GM15510 (cell line): Measurements from ENCODE around the gene TWIST2.

Source experiments
- POLR2A ChIP-seq: IDR thresholded peaks from 3 replicates; pipeline ENCODE4 v1.6.1; 2011; ENCODE audit warnings: borderline replicate concordance; ENCODE audit not compliant: insufficient read length; ENCODE audit errors: extremely low read depth

Gene TWIST2

DNA sequence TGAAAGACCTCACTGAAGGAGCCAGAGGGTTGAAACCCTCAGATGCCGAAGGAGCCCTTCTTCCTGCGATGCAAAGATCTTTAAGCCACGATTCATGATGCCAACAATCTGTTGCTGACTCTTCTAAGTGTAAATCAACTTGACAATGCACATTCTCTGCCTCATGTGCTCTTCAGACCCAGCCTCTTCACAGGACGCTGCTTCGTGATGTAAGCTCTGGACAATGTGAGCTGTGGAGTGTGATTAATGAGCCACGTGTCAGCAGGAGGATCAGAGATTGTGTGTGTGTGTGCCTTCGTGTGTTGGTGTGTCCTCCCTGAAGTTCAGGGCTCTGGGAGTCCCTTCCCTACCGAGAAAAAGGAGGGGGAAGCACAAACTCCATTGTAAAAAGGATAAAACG, 26.5 kb upstream of the TWIST2 start:
- TF ChIP-seq POLR2A: no peak

DNA sequence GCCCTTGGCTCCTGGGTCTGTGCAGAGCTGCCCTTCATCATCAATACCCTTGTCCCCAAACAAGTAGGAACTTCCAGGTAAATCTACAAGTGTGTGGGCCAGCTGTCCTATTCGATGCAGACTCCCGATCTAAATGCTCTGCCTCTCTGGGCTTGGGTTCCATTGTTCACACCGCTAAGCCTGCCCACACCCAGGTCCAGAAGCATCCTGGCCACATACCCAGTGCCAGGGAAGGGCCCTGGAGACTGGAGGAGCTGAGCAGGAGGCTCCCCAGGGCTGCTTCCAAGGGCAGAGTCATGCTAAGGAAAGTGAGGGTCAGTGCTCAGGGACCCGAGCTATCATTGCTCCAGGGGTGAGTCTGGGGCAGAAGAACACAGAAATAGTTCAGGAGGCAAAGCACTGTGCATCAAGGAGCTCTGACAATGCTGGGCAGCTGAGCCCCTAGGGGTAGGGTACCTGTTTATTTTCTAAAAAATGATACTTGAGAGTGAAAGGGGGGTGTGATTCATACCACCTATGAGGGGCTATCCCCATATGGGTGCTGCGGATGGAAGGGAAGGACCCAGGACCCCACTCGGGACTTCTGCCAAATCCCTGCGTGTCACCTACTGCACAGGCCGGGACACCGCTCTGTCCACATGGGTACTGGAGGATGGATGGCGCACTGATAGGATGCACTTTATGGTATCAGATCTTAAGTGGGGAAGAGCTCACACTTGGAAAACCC, 25.8 kb upstream of the TWIST2 start:
- no peak for TF ChIP-seq POLR2A

DNA sequence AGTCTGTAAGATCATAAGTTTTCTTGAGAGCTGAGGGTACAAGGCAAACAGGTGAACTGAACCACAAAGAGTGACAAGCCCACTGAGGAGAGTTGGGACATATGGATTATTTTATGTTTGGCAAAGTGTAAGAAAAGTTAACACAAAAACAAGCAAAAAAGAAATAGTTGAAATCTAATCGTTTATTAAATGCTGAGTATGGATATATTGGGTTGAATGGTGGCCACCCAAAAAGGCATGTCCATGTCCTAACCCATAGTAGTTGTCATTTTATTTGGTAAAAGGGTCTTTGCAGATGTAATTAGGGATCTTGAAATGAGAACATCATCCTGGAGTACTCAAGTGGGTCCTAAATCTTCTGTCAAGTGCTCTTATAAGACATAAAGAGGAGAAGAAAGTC, 24.9 kb upstream of the TWIST2 start:
- TF ChIP-seq POLR2A: no peak

DNA sequence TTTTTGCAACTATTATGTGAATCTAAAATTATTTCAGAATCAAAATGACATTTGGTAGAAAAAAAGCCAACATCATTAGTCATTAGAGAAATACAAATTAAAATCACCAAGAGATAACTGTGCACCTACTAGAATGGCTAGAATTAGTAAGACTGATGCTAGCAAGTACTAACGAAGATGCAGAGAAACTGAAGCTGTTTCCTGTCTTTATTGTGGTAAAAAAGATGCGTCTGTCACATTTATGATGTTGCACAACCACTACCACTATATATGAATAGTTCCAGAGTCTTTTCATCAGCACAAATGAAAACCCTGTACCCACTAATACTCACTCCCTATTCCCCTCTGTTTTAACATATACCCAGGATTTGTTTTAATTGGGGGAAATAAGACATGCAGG, 16.7 kb upstream of the TWIST2 start:
- no peak for TF ChIP-seq POLR2A

DNA sequence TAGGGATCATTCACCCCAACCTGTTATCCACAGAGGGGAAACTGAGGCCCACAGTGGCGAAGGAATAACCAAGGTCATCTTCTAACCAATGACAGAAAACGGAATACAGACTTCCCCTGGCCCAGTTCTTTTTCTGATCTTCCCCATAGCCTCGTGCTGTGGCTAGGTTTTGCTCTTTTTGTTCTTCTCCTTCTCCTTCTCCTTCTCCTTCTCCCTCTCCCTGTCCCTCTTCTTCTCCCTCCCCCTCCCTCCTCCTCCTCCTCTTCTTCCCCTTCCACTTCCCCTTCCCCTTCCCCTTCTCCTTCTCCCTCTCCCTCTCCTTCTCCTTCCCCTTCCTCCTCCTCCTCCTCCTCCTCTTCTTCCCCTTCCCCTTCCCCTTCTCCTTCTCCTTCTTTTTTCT, 12.9 kb upstream of the TWIST2 start:
- TF ChIP-seq POLR2A: no peak

DNA sequence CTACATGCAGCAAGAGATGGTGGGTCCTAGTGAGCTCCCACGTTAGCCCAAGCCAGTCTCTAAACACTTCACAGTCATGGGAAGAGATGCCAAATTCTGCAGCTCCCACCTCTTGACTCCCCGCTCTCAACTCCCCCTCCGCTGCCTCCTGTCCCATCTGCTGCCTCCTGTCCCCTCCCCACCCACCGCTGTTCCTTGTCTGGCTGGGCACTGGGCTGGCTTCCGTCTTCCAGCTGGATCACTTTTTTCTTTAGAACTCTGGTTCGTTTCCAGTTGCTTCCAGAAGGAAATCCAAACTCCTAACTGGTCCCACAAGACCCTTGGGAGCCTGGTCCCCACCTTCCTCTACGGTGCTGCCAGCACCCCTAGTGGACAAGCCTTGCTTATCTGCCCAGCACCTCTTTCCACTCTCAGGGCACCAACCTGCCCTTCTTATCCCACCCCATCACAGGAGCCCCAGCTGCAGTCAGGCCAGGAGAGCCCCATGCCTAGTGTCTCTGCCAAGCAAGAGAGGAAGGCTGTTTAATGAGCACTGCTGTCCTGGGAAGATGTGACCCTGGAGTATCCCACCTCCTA, 12.1 kb upstream of the TWIST2 start:
- no peak for TF ChIP-seq POLR2A

DNA sequence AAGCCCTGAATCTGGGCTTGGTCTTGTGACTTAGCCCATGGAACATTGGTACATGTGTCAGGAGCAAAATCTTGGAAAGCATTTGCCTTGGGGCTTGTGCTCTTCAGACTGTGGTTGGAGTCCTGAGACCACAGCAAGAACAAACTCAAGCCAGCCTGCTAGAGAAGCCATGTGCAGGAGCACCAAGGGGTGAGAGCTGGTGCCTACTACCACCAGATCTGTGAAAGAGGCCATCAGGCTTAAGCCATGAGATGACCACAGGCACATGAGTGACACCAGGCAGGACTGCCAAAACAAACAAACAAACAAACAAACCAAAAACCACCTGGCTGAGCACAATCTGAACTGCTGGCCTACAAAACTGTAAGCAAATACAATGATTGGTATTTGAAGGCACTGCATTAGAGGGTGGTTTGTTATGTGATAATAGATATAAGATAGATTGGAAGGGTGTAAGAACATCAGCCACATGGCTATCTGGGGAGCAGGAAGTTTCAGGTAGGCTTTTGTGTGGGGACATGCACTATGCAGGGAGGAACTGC, 9.0 kb upstream of the TWIST2 start:
- no peak for TF ChIP-seq POLR2A

DNA sequence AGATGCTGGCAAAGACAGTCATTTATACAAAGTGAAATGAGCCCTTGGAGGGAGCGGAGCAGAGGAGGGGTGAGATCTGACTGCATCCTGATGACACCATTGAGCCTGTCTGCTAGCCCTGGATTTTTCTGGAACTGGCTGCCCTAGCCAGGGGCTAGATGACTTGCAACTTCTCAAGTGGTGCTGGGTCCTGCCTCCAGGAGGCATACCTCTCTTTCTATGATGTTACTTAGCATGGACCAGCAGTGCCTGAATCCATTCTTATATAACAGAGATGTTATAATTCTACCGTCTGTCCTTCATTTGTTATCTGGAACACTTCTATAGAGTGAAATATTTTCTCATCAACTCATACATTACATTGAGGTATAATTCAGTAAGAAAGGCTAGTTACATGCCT, 8.5 kb upstream of the TWIST2 start:
- TF ChIP-seq POLR2A: no peak

DNA sequence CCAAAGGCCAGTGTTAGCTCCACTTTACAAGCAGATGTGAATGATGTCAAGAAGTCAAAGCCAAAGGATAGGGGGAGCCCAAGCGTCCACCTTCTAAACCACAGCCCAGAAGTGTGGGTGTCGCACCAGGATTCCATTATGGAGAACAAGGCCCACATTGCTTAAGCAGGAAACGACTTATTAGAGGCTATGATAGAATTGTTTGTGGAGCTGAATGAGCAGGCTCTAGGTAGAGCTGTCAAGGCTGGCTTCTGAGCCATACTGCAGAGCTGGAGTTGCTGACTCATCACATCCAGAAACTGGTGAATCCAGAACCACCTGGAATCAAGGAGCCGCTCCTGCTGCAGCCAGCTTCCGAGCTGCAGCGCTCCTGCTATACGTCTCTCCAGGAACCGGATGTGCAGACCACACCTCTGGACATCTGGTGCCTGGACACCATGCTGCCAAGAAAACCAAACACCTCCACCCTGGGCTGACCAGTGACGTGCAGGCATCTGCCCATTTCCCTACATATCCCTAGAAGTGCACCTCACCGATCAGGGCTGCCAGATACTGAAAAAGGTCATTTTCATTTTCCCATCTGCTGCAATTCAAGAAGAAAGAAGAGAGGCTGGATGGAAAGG, 6.2 kb upstream of the TWIST2 start:
- no peak for TF ChIP-seq POLR2A

DNA sequence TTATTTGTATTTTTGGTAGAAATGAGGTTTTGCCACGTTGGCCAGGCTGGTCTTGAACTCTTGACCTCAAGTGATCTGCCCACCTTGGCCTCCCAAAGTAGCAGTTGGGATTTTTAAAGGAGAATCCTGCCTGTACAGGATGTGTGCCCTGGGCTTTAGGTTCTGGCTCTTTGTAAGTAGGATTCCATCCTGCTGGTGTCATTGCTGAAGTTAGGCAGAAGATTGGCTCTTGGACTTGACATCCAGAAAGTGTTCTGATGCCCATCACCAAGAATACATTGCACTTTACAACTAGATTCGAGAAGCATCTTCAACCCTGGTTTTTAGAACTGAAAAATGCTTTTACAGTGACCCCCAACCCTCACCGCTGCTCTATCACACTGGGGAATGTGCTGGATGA, 4.4 kb upstream of the TWIST2 start:
- no peak for TF ChIP-seq POLR2A

DNA sequence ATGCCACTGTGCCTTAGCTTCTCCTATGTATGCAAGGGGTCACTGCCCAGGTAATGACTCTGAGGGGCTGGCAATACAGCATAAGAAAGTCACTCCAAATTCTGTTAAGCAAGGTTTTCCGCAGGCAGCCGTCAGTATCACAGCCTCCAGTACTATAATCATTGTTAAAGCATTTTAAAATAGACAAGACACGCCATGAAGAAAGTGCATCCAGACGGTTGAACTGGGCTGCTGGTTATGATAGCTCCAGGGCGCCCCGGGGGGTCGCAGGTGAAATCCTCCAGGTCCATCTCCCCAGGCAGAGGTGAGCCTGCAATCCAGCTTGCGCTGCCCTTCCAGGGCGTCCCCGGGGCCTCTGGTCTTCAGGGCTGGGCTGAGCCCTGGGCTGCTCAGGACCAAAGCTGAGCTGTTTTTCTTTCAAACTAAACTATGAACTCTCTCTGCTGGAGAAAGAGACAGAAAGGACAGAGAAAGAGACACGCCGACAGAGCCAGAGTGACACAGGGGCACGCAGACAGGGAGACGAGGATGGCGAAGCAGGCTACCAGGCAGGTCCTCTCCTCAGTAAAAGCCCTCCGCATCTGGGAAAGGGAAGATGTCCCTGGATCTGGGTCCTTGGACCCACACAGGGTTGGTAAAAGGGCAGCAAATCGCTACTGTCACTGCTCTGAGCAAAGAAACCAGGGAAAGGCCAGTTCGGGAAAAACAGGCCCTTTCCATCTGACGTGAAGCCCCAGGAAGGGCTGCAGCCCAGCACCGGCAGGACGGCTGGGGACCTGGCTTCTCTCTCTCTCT, 2.1 kb upstream of the TWIST2 start:
- TF ChIP-seq POLR2A: no peak

DNA sequence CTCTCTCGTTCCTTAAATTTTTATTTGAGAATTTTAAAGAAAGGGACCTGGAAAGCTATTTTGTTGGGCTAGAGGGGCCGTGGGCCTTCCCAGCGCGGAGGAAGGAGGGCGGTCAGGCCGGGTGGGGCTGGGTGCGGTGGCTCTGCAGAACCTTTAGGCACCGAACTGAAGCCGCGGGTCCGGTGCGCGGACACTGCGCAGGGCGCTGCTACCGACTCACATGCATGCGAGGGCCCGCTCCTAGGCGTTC, 1.6 kb upstream of the TWIST2 start:
- TF ChIP-seq POLR2A: no peak

DNA sequence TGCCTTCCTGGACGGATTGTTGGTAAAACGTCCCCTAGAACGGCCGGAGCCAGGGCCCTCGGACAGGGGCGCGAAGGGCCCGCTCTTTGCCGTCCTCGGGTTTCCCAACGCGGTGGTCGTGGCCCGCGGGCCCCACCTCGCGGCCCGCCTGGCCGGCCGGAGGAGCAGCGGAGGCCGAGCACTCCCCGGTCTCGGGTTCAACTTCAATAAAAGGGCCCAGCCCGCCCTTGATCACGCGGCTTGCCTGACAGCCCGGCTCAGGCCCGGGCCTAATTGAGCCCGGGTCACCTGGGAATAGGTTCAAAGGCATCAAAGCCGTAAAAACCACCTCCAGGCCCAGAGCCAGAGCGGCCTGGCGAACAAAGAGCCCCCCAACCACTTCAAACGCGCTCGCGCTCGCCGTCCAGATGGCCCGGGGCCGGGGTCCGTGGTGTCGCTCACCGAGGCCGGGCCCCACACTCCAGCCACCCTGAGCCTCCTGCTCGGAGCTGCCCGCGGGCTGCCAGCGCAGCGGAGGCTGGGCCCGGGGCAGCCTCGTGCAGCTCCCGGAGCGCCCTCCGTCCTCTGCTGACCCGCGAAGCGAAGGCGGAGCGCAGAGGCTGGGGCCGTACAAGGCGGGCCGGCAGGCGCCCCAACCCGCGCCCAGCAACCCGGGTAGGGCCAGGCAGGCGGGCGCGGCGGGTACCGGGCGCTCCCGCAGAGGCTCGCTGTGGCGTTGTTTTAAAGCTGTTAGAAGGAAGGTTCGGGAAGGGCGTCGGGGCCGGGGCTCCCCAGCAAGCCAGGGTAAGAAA, 1.1 kb upstream of the TWIST2 start:
- TF ChIP-seq POLR2A: no peak

DNA sequence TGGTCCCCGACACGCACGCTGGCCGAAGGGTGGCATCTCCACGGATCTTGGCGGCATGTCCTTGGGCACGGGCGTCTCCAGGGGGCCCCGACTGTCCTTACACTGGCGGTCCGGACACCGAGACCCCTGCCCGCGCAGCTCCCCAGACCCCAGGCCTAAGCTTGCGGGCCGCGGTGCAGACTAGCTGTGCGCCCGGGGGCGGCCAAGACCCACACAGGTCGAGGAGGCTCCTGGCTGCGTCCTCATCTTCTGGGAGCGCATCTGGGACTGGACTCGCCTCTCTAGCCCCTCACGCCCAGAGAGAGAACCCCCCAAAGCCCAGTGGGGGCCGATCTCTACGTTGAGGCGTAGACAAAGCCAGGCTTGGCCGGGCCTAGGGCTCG, 475 bp upstream of the TWIST2 start:
- TF ChIP-seq POLR2A: no peak

DNA sequence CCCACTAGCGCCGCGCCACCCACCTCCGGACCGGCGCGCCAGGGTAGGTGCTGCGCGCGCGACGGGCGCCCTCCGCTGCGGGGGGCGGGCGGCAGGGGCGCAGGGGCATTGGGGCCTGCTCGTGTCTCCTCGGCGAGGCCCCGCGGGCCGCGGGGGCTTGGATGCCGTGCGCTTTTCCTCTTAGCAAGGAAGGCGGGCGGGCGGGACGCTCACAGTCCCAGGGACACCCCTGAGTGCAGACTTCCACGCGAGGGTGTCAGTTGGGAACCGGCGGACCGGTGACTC, 748 bp downstream of the TWIST2 start:
- no peak for TF ChIP-seq POLR2A
